RWPE2 (cell line): ENCODE results near the gene FOXA3.
"Not testable (repeated sequence)": the region's sequence is repeated elsewhere in the genome, so short reads cannot be mapped to it uniquely, and the experiment has no call there.

ENCODE experiments used
- ATAC-seq: fragments of 200-7000 bp; cut with Tn5 transposase; 3 replicates; pipeline ENCODE4 v1.9.1; 2021; ENCODE audit warnings: low read depth
- DNase-seq: peaks from one replicate; pipeline ENCODE4 v3.0.0-alpha.2; 2020; ENCODE audit warnings: low spot score
- H3K27ac ChIP-seq: fragments of 450-650 bp; 2 replicates; pipeline ENCODE4 v1.5.1; 2017; ENCODE audit warnings: mild to moderate bottlenecking; ENCODE audit not compliant: poor library complexity, severe bottlenecking
- H3K27me3 ChIP-seq: fragments of 250-450 bp; sonication (Bioruptor Pico); 2 replicates; pipeline ENCODE4 v1.5.1; 2021; ENCODE audit warnings: mild to moderate bottlenecking, moderate library complexity; ENCODE audit not compliant: insufficient read depth, poor library complexity, severe bottlenecking
- H3K36me3 ChIP-seq: fragments of 250-450 bp; sonication (Bioruptor Pico); 2 replicates; pipeline ENCODE4 v1.5.1; 2020; ENCODE audit warnings: low read depth, mild to moderate bottlenecking, moderate library complexity
- H3K4me1 ChIP-seq: fragments of 250-450 bp; sonication (Bioruptor Pico); 2 replicates; pipeline ENCODE4 v1.5.1; 2021; ENCODE audit warnings: mild to moderate bottlenecking, moderate library complexity; ENCODE audit not compliant: insufficient read depth, poor library complexity, severe bottlenecking
- H3K4me3 ChIP-seq: fragments of 250-450 bp; sonication (Bioruptor Pico); 2 replicates; pipeline ENCODE4 v1.5.1; 2021; ENCODE audit warnings: mild to moderate bottlenecking, moderate library complexity; ENCODE audit not compliant: severe bottlenecking
- H3K9me3 ChIP-seq: fragments of 250-450 bp; sonication (Bioruptor Pico); 2 replicates; pipeline ENCODE4 v1.5.1; 2021; ENCODE audit warnings: mild to moderate bottlenecking, moderate library complexity; ENCODE audit not compliant: severe bottlenecking
- CTCF ChIP-seq: fragments of 450-650 bp; IDR thresholded peaks from one replicate; pipeline ENCODE4 v1.5.1; 2017; ENCODE audit warnings: mild to moderate bottlenecking, moderate library complexity; ENCODE audit not compliant: poor library complexity, severe bottlenecking

Gene FOXA3

GRCh38 chr19:45889210-45889885 is 25.2 kb downstream of the FOXA3 start:
- Histone ChIP-seq H3K4me1 (no peaks in the 10 kb centered on the region), H3K27ac (no peak overlapping the region), H3K4me3 (no peak overlapping the region), H3K9me3 (no peaks in the 10 kb centered on the region), H3K36me3 (no peaks in the 10 kb centered on the region; the same call in 1 of the 2 replicates), H3K27me3 (no peaks in the 10 kb centered on the region)
- ATAC-seq (no peak), DNase-seq (no peak)
- no peak for TF ChIP-seq CTCF

- Histone ChIP-seq H3K4me3 (no peak overlapping the region), H3K4me1 (no peaks in the 10 kb centered on the region), H3K36me3 (no peaks in the 10 kb centered on the region), H3K27me3 (no peaks in the 10 kb centered on the region), H3K9me3 (no peaks in the 10 kb centered on the region), H3K27ac (no peak overlapping the region)
- DNase-seq: no peak
- TF ChIP-seq CTCF: no peak
- no peak for ATAC-seq
Observed at GRCh38 chr19:45890877-45891276, 26.8 kb downstream of the FOXA3 start.

GRCh38 chr19:45895519-45895972 is 31.4 kb downstream of the FOXA3 start:
- no peak for TF ChIP-seq CTCF
- Histone ChIP-seq H3K27ac (no peak overlapping the region), H3K27me3 (no peaks in the 10 kb centered on the region), H3K36me3 (peaks cover 20% of the 10 kb centered on the region), H3K4me1 (no peaks in the 10 kb centered on the region), H3K4me3 (no peak overlapping the region), H3K9me3 (no peaks in the 10 kb centered on the region)
- DNase-seq: no peak
- no peak for ATAC-seq

GRCh38 chr19:45895983-45896599 is 32.0 kb downstream of the FOXA3 start:
- peaks cover 26% of the 10 kb centered on the region for H3K36me3 ChIP-seq
- not testable (repeated sequence) for ATAC-seq

GRCh38 chr19:45897261-45897812 is 33.2 kb downstream of the FOXA3 start:
- H3K4me3 ChIP-seq: no peak overlapping the region
- no peak overlapping the region for H3K27ac ChIP-seq
- peaks cover 27% of the 10 kb centered on the region for H3K36me3 ChIP-seq
- no peaks in the 10 kb centered on the region for H3K4me1 ChIP-seq
- ATAC-seq (no peak), DNase-seq (no peak)
- H3K27me3 ChIP-seq: no peaks in the 10 kb centered on the region
- TF ChIP-seq CTCF: no peak
- H3K9me3 ChIP-seq: no peaks in the 10 kb centered on the region

More at GRCh38 chr19:45895983-45896599, 32.0 kb downstream of the FOXA3 start:
- not testable (repeated sequence) for H3K9me3 ChIP-seq, H3K4me3 ChIP-seq, H3K27me3 ChIP-seq, H3K27ac ChIP-seq, H3K4me1 ChIP-seq, DNase-seq
